GM18519 (cell line): ENCODE results near the gene FN1.
"Not testable (repeated sequence)": the region's sequence is repeated elsewhere in the genome, so short reads cannot be mapped to it uniquely, and the experiment has no call there.

ENCODE experiments used
- ATAC-seq: cut with Tn5 transposase; IDR thresholded peaks from one replicate; pipeline ENCODE4 v1.9.1; 2021; ENCODE audit warnings: mild to moderate bottlenecking, moderate library complexity; ENCODE audit not compliant: unreplicated experiment, low FRiP score

The FN1 gene

GRCh38 chr2:215423928-215424540 is 11.8 kb downstream of the FN1 start:
- ATAC-seq = no peak

- ATAC-seq = no peak
Measured at GRCh38 chr2:215423234-215423633, 12.6 kb downstream of the FN1 start.

GRCh38 chr2:215422676-215423075 is 13.2 kb downstream of the FN1 start:
- no peak for ATAC-seq

GRCh38 chr2:215421859-215422461 is 13.9 kb downstream of the FN1 start:
- no peak for ATAC-seq

GRCh38 chr2:215420471-215420935 is 15.4 kb downstream of the FN1 start:
- ATAC-seq = no peak

GRCh38 chr2:215419769-215420470 is 15.9 kb downstream of the FN1 start:
- no peak for ATAC-seq

GRCh38 chr2:215419113-215419512 is 16.8 kb downstream of the FN1 start:
- no peak for ATAC-seq

- no peak for ATAC-seq
Measured at GRCh38 chr2:215418064-215418963, 17.6 kb downstream of the FN1 start.

GRCh38 chr2:215417400-215417951 is 18.4 kb downstream of the FN1 start:
- no peak for ATAC-seq

- ATAC-seq = no peak
Measured at GRCh38 chr2:215416656-215417055, 19.2 kb downstream of the FN1 start.

GRCh38 chr2:215415820-215416577 is 19.9 kb downstream of the FN1 start:
- ATAC-seq = no peak

- no peak for ATAC-seq
Measured at GRCh38 chr2:215415218-215415617, 20.6 kb downstream of the FN1 start.

- ATAC-seq = no peak
Measured at GRCh38 chr2:215414674-215415073, 21.2 kb downstream of the FN1 start.

- no peak for ATAC-seq
Measured at GRCh38 chr2:215413974-215414373, 21.9 kb downstream of the FN1 start.

- ATAC-seq = no peak
Measured at GRCh38 chr2:215413484-215413777, 22.4 kb downstream of the FN1 start.

- no peak for ATAC-seq
Measured at GRCh38 chr2:215411941-215412743, 23.7 kb downstream of the FN1 start.

- no peak for ATAC-seq
Measured at GRCh38 chr2:215410932-215411285, 25.0 kb downstream of the FN1 start.

- ATAC-seq = not testable (repeated sequence)
Measured at GRCh38 chr2:215410181-215410931, 25.5 kb downstream of the FN1 start.
